GM18951 (cell line): ENCODE results near the gene FAM25G.

Source experiments
- POLR2A ChIP-seq: IDR thresholded peaks from 4 replicates; pipeline ENCODE4 v1.6.1; 2011; ENCODE audit warnings: mild to moderate bottlenecking; ENCODE audit not compliant: insufficient read length, insufficient read depth; ENCODE audit errors: extremely low read depth
- in situ Hi-C: fragments of 300-500 bp; cut with MboI; formaldehyde crosslinking; loops from one replicate; pipeline ENCODE4 v1.12.0; 2022; ENCODE audit warnings: low sequenced_read_pairs, mixed read lengths, inconsistent platforms; ENCODE audit not compliant: unreplicated experiment

Gene FAM25G

GRCh38 chr10:47453141-47454007 is 38.1 kb downstream of the FAM25G start:
- in situ Hi-C loops = no loop called here
- TF ChIP-seq POLR2A = no peak

- no peak for TF ChIP-seq POLR2A
- in situ Hi-C loops = no loop called here
Measured at GRCh38 chr10:47452495-47453140, 38.9 kb downstream of the FAM25G start.

GRCh38 chr10:47451998-47452494 is 39.5 kb downstream of the FAM25G start:
- TF ChIP-seq POLR2A = no peak
- in situ Hi-C loops = no loop called here

GRCh38 chr10:47451273-47451997 is 40.1 kb downstream of the FAM25G start:
- no peak for TF ChIP-seq POLR2A
- in situ Hi-C loops = no loop called here

GRCh38 chr10:47450442-47450841 is 41.1 kb downstream of the FAM25G start:
- no peak for TF ChIP-seq POLR2A
- in situ Hi-C loops = no loop called here

GRCh38 chr10:47449979-47450378 is 41.5 kb downstream of the FAM25G start:
- in situ Hi-C loops = loop anchor here (10.0 kb wide), 1 partner anchor 425 kb away; no protein-coding TSS in a partner anchor
- TF ChIP-seq POLR2A = no peak

- in situ Hi-C loops = loop anchor here (10.0 kb wide), 1 partner anchor 425 kb away; no protein-coding TSS in a partner anchor
- TF ChIP-seq POLR2A = no peak
Measured at GRCh38 chr10:47449102-47449978, 42.2 kb downstream of the FAM25G start.

- in situ Hi-C loops = loop anchor here (10.0 kb wide), 1 partner anchor 423 kb away; no protein-coding TSS in a partner anchor
Measured at GRCh38 chr10:47447705-47448104, 43.8 kb downstream of the FAM25G start.

GRCh38 chr10:47447209-47447608 is 44.3 kb downstream of the FAM25G start:
- in situ Hi-C loops = loop anchor here (10.0 kb wide), 1 partner anchor 422 kb away; no protein-coding TSS in a partner anchor

More at GRCh38 chr10:47447705-47448104, 43.8 kb downstream of the FAM25G start:
- no peak for TF ChIP-seq POLR2A

GRCh38 chr10:47445720-47446119 is 45.8 kb downstream of the FAM25G start:
- TF ChIP-seq POLR2A = no peak
- in situ Hi-C loops = loop anchor here (10.0 kb wide), 1 partner anchor 421 kb away; no protein-coding TSS in a partner anchor

More at GRCh38 chr10:47447209-47447608, 44.3 kb downstream of the FAM25G start:
- no peak for TF ChIP-seq POLR2A

- no peak for TF ChIP-seq POLR2A
- in situ Hi-C loops = loop anchor here (10.0 kb wide), 1 partner anchor 419 kb away; no protein-coding TSS in a partner anchor
Measured at GRCh38 chr10:47444047-47444446, 47.5 kb downstream of the FAM25G start.

GRCh38 chr10:47443145-47443544 is 48.4 kb downstream of the FAM25G start:
- in situ Hi-C loops = loop anchor here (10.0 kb wide), 1 partner anchor 418 kb away; no protein-coding TSS in a partner anchor
- no peak for TF ChIP-seq POLR2A
